Measurements from ENCODE around the gene PGBD1. TPM values are rescaled to one million over a fixed set of nuclear protein-coding genes. Genes with fewer than 3 reads are reported as not detected.

The PGBD1 gene
- total and polyA plus RNA-seq, 2 of the 13 experiments (the other 11 are each of a cell fraction or from before 2014, with no cell fraction given), result 3.6 to 6.9 TPM

- TF ChIP-seq AHDC1 (CRISPR knock-in tag; IDR thresholded peaks at IDR 0.05; ENCODE audit: borderline replicate concordance) (peak; percentile 59; the same call in 1 of the 2 replicates), SOX13 (IDR thresholded peaks at IDR 0.05) (no peak; the same call in 1 of the 2 replicates), SOX13 (CRISPR knock-in tag; conservative IDR thresholded peaks at IDR 0.05 in 1 of 2, IDR thresholded peaks at IDR 0.05 in 1 of 2) (peak in 1 of 2 experiments; percentile 47; a peak in 1 of 4 replicates), KAT2B (IDR thresholded peaks at IDR 0.05; ENCODE audit: borderline replicate concordance, low read depth, low read length) (no peak), ZNF275 (CRISPR knock-in tag; IDR thresholded peaks at IDR 0.05; ENCODE audit: borderline replicate concordance) (no peak), ZNF615 (CRISPR knock-in tag; IDR thresholded peaks at IDR 0.05; ENCODE audit: borderline replicate concordance) (0 out of 2 replicates have a peak, but pooled peaks have one; percentile 66), CENPX (CRISPR knock-in tag; IDR thresholded peaks at IDR 0.05) (no peak), ZNF781 (CRISPR knock-in tag; IDR thresholded peaks at IDR 0.05; ENCODE audit: borderline replicate concordance, not compliant biosample characterization) (peak; percentile 77), IKZF4 (CRISPR knock-in tag; IDR thresholded peaks at IDR 0.05; ENCODE audit: borderline replicate concordance, low read depth, not compliant biosample characterization) (no peak), POLR2AphosphoS5 (IDR thresholded peaks at IDR 0.05; ENCODE audit: low read depth, low read length) (peak; percentile 94), PCBP2 (optimal IDR thresholded peaks at IDR 0.05; ENCODE audit: low read depth, low read length, poor library complexity, severe bottlenecking) (no peak), SOX5 (CRISPR knock-in tag; IDR thresholded peaks at IDR 0.05; ENCODE audit: borderline replicate concordance) (peak; percentile 20; the same call in 1 of the 2 replicates), SNAPC5 (CRISPR knock-in tag; IDR thresholded peaks at IDR 0.05; ENCODE audit: borderline replicate concordance) (no peak), ETV5 (CRISPR knock-in tag; IDR thresholded peaks at IDR 0.05; ENCODE audit: borderline replicate concordance) (peak; percentile 96), ZNF33A (CRISPR knock-in tag; IDR thresholded peaks at IDR 0.05; ENCODE audit: borderline replicate concordance) (peak; percentile 91; the same call in 1 of the 2 replicates), MNT (IDR thresholded peaks at IDR 0.05) (no peak), SNRNP70 (IDR thresholded peaks at IDR 0.05; ENCODE audit: low read depth, low read length) (no peak), ZNF720 (CRISPR knock-in tag; IDR thresholded peaks at IDR 0.05) (no peak; the same call in 1 of the 2 replicates), FOSL2 (CRISPR knock-in tag; IDR thresholded peaks at IDR 0.05) (peak; percentile 51), NFYB (CRISPR knock-in tag; IDR thresholded peaks at IDR 0.05) (peak; percentile 35)
Measured at GRCh38 chr6:28349892-28350737, 68.7 kb downstream of the PGBD1 start, which contains the start of gene ZKSCAN3 (continued).

All from HepG2 (cell line).